Cardiac fibroblast (primary cell): ENCODE data around the gene SERPINF2.
"Not testable (repeated sequence)": the region's sequence is repeated elsewhere in the genome, so short reads cannot be mapped to it uniquely, and the experiment has no call there.

Experiments used
- DNase-seq, 2 donors: peaks; one replicate each; pipeline versions ENCODE4 v3.0.0 to v3.0.0-alpha.2; 2010; ENCODE audit warnings: low read depth in 2 of 2
- H3K4me3 ChIP-seq, 2 donors: replicated peaks in 1 of 2; 1 replicate in 1 of 2; 2 replicates in 1 of 2; pipeline ENCODE4 v1.5.1; 2011; ENCODE audit warnings: low read depth in 2 of 2, low read length in 2 of 2, mild to moderate bottlenecking in 2 of 2, moderate library complexity in 1 of 2
- TF ChIP-seq, protein P1 (sequence below): IDR thresholded peaks from one replicate; pipeline ENCODE4 v1.5.1; 2011; ENCODE audit warnings: low read depth, mild to moderate bottlenecking, low read length, inconsistent platforms

SERPINF2 gene

DNA sequence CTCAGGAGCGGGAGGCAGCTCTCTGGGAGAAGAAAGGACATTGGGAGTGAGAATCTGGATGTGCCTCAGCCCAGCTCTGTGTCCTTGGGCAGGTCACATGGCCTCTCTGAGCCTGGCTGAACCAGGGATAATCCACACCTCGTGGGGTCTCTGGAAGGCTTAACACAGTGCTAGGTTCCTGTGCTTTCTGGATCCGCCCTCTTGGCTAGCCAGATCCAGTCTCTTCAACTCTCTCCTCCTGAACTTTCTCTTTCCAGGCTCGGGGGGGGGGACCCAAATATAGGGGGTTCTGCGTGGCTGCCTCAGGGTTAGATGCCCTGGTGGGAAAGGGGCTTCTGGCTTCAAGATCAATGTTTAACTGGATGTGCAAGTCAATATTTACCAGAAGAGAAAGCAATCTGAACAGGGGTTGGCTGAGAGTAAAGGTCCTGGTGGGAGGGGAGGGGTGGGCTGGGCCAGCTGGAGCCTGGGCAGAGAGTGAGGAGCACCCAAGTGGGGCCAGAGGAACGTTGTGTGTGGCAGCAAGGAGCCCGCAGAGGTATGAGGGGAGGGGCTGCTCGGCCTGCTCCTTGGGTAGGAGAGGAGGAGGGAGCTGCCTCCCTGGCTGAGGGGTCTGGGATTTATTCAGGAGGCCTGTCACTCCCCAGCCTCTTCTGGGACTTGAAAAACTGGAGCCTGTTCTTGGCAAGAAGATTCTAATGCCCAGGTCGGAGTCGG is at the start of gene SERPINF2:
Gene SERPINF2 (plus strand): TSS at position 501 of the 717 bp plus-strand sequence. CDS start 2,125 bp downstream, outside the sequence.
- TF ChIP-seq, protein P1, sequence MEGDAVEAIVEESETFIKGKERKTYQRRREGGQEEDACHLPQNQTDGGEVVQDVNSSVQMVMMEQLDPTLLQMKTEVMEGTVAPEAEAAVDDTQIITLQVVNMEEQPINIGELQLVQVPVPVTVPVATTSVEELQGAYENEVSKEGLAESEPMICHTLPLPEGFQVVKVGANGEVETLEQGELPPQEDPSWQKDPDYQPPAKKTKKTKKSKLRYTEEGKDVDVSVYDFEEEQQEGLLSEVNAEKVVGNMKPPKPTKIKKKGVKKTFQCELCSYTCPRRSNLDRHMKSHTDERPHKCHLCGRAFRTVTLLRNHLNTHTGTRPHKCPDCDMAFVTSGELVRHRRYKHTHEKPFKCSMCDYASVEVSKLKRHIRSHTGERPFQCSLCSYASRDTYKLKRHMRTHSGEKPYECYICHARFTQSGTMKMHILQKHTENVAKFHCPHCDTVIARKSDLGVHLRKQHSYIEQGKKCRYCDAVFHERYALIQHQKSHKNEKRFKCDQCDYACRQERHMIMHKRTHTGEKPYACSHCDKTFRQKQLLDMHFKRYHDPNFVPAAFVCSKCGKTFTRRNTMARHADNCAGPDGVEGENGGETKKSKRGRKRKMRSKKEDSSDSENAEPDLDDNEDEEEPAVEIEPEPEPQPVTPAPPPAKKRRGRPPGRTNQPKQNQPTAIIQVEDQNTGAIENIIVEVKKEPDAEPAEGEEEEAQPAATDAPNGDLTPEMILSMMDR = no peak
- no peak within 1 kb of the TSS for H3K4me3 ChIP-seq
- DNase-seq = no peak

DNA sequence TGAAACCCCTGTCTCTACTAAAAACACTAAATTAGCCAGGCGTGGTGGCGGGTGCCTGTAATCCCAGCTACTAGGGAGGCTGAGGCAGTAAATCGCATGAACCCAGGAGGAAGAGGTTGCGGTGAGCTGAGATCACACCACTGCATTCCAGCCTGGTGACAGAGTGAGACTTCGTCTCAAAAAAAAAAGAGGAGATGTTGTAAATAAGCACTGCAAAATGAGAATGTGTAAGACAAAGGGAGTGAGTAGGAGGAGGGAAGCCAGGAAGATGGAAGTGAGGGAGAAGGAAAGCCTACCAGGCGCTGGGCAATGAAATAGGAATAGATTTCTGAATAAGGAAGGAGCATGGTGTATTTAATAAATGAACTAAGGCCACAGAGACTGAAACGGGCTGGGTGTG is 49.3 kb upstream of the SERPINF2 start:
- no peak overlapping the region for H3K4me3 ChIP-seq
- TF ChIP-seq, protein P1 = no peak
- DNase-seq = peak in 1 of 2 donors; percentile 54

DNA sequence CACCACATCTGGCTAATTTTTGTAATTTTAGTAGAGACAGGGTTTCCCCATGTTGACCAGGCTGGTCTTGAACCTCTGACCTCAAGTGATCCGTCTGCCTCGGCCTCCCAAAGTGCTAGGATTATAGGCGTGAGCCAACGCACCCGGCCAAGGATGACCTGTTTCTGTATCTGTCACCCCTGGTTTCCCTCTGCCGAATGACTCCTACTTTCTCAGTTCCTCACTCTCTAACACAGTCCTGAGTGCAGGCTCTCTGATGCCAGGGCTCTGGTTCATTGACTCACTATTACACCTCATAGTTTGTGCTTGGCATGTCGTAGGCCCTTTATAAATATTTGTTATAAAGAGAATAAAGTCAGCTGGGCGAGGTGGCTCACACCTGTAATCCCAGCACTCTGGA is 47.3 kb upstream of the SERPINF2 start:
- no peak for DNase-seq
- TF ChIP-seq, protein P1 = no peak
- no peak overlapping the region for H3K4me3 ChIP-seq

DNA sequence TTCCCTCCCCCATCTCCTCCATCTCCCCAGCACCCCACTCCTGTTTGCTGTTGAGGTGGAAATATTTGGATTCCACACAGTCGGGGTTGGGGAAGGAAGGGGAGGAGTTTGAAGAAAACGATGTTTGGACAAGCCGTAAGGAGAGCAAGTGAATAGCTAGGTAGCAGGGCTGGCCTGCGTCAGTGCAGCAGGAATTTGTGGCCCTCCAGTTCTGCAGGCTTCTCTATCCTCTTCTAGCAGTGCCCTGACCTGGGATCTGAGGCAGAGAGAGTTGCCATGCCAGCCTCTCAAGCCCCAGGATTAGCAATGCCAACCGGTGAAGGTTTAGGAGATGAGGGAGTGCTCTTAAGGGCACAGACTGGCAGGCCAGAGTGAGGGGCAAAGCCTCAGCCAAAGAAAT is 45.0 kb upstream of the SERPINF2 start:
- TF ChIP-seq, protein P1 = no peak
- no peak overlapping the region for H3K4me3 ChIP-seq
- DNase-seq = no peak

DNA sequence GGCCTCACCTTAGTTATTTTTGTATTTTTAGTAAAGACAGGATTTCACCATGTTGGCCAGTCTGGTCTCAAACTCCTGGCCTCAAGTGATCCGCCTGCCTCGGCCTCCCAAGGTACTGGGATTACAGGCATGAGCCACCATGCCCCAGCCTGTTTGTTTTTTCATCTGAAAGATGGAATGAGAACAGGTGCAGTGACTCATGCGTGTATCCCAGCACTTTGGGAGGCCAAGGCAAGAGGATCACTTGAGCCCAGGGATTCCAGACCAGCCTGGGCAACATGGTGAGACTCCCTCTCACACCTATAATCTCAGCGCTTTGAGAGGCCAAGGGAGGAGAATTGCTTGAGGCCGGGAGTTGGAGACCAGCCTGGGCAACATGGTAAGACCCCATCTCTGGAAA is 42.8 kb upstream of the SERPINF2 start:
- not testable (repeated sequence) for H3K4me3 ChIP-seq, DNase-seq

DNA sequence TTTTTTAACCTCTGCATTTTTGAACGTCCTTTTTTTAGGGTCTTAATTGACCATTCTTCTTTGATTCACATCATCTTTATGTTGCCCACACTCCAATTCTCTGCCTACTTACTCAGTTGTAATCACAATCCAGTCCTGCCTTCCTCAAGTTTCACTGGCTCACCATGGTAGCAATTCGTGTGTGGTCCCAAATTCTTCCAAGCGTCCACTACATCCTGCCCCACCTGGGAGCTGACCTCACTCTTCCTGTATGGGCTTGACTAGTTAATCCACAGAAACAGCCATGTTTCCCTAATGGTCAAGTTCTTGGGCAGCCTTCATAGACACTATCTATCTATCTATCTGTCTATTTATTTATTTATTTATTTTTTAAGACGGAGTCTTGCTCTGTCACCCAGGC is 39.6 kb upstream of the SERPINF2 start:
- H3K4me3 ChIP-seq = no peak overlapping the region
- TF ChIP-seq, protein P1 = no peak
- peak; percentile 14 to 44 for DNase-seq

DNA sequence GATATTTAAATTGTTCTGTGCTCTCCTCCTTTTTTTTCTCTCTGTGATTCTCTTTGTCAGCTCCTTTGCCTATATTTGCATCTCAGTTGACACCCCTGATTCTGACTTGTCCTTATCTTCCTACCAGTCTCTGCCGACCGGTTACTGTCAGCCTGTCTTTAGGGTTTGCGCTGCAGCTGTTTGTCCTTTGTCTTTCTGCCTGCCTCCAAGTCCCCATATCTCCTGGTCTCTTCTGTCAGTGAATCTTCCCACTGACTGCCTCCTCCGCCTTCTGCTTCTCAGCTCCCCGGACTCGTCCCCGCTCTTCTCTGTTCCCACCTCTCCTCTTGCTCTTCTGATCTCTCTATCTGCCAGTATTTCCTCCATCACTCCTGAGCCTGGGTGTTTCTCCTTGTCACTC is 37.7 kb upstream of the SERPINF2 start:
- TF ChIP-seq, protein P1 = no peak
- no peak overlapping the region for H3K4me3 ChIP-seq
- DNase-seq = no peak
